Measurements from ENCODE around the gene N4BP2L2. TPM values are rescaled to one million over a fixed set of nuclear protein-coding genes. Genes with fewer than 3 reads are reported as not detected.
A peak's percentile ranks its signal among the peaks of the same experiment; 100 is the strongest.

The N4BP2L2 gene
- total and polyA plus RNA-seq, 2 of the 8 experiments (the other 6 are each of a cell fraction or from before 2014, with no cell fraction given) = 14.6 to 67.6 TPM

GRCh38 chr13:32496599-32497160 lies 41.9 kb downstream of the N4BP2L2 start:
- FAIRE-seq (peak; percentile 24), DNase-seq (ENCODE audit: low read depth in 1 of 2, low spot score in 2 of 2) (no peak)
- H3K4ac ChIP-seq (replicated peaks; ENCODE audit: insufficient read length, low read depth, low read length) = no peak overlapping the region
- no peak overlapping the region for H3K4me2 ChIP-seq (ENCODE audit: insufficient read depth in 1 of 2, low read depth in 2 of 2, low read length in 2 of 2)
- no peak overlapping the region for H3K4me3 ChIP-seq (ENCODE audit: extremely low read depth in 1 of 4, insufficient read depth in 2 of 4, low read depth in 3 of 4, low read length in 4 of 4)
- no peak overlapping the region for H4K91ac ChIP-seq (replicated peaks; ENCODE audit: insufficient read length, low read length)
- no peak overlapping the region for H2BK12ac ChIP-seq (ENCODE audit: low read depth, low read length)
- no peaks in the 10 kb centered on the region for H3K27me3 ChIP-seq (replicated peaks in 1 of 4; ENCODE audit: control insufficient read depth in 3 of 4, extremely low read depth in 1 of 4, insufficient read depth in 3 of 4, low read length in 3 of 4)
- H2AK5ac ChIP-seq (ENCODE audit: low read depth, low read length) = no peak overlapping the region
- no peak overlapping the region for H2BK20ac ChIP-seq (ENCODE audit: low read length)
- 50% methylated on average over 1 of the region's 1 CpG; no CpG with 5 or more reads in 1 of the 2 experiments for WGBS, 2 experiments (ENCODE audit: extremely low coverage in 1 of 2, insufficient coverage in 1 of 2, insufficient read length in 1 of 2, insufficient replicate concordance in 2 of 2, low coverage in 1 of 2, low lambda C conversion rate in 2 of 2, missing lambda C conversion rate in 1 of 2)
- no peak overlapping the region for H3K56ac ChIP-seq (replicated peaks; ENCODE audit: insufficient read length, low read depth, low read length)
- TF ChIP-seq SIN3A (conservative IDR thresholded peaks at IDR 0.05 in 1 of 2, IDR thresholded peaks at IDR 0.05 in 1 of 2; ENCODE audit: low read depth in 1 of 2, low read length in 2 of 2) (no peak), HDAC6 (IDR thresholded peaks at IDR 0.05; ENCODE audit: low read depth, low read length) (no peak), CREB1 (IDR thresholded peaks at IDR 0.05) (no peak)
- H3K36me3 ChIP-seq (ENCODE audit: control insufficient read depth in 2 of 4, insufficient read depth in 4 of 4, low read length in 3 of 4) = no peaks in the 10 kb centered on the region
- H4K5ac ChIP-seq (ENCODE audit: insufficient read length, low read depth, low read length) = no peak overlapping the region
- no peak overlapping the region for H2BK15ac ChIP-seq (ENCODE audit: low read length)
- H3K23ac ChIP-seq (ENCODE audit: insufficient read length) = no peak overlapping the region
- H2BK120ac ChIP-seq (replicated peaks; ENCODE audit: low read depth, low read length) = no peak overlapping the region
- CTCF ChIA-PET (ENCODE audit: partially characterized antibody) = interaction anchor here (1.4 kb wide), 1 partner anchor 11 kb away, joined by 4 read pairs; no protein-coding TSS in a partner anchor
- H2AFZ ChIP-seq (ENCODE audit: low read length) = no peak overlapping the region
- no peak overlapping the region; the same call in 1 of the 2 replicates for H3K27ac ChIP-seq (ENCODE audit: low read depth, low read length)
- H4K8ac ChIP-seq (ENCODE audit: extremely low read depth, insufficient read depth, low read length) = no peak overlapping the region
- no peaks in the 10 kb centered on the region for H3K79me1 ChIP-seq (ENCODE audit: low read depth, low read length)
- H3K9ac ChIP-seq (replicated peaks in 1 of 4; ENCODE audit: extremely low read depth in 1 of 4, low read depth in 3 of 4, low read length in 3 of 4) = no peak overlapping the region
- no peaks in the 10 kb centered on the region for H3K79me2 ChIP-seq (ENCODE audit: control insufficient read depth in 1 of 2, insufficient read depth in 2 of 2, low read length in 2 of 2)
- no peak overlapping the region for H2BK5ac ChIP-seq (ENCODE audit: low read depth, low read length)
- H3K14ac ChIP-seq (ENCODE audit: insufficient read length) = no peak overlapping the region
- no peak overlapping the region for H3K18ac ChIP-seq (ENCODE audit: extremely low read depth, low read length)
- POLR2A ChIA-PET (ENCODE audit: partially characterized antibody) = interaction anchor here (1.0 to 1.4 kb wide), 2 partner anchors 8 to 18 kb away, joined by 4 read pairs; no protein-coding TSS in a partner anchor
- no peaks in the 10 kb centered on the region for H4K20me1 ChIP-seq (replicated peaks in 1 of 2; ENCODE audit: control insufficient read depth in 1 of 2, insufficient read depth in 2 of 2, low read length in 2 of 2)
- H3K23me2 ChIP-seq (ENCODE audit: low read depth, low read length) = no peaks in the 10 kb centered on the region
- H3K4me1 ChIP-seq (replicated peaks in 1 of 4; ENCODE audit: control insufficient read depth in 3 of 4, insufficient read depth in 4 of 4, low read length in 3 of 4) = no peaks in the 10 kb centered on the region
- H3K9me3 ChIP-seq (ENCODE audit: insufficient read depth in 2 of 2, low read depth in 1 of 2, low read length in 1 of 2) = no peaks in the 10 kb centered on the region
